NB4 (cell line): Measurements from ENCODE around the gene MGMT.

Experiments
- POLR2A ChIP-seq: IDR thresholded peaks from 2 replicates; pipeline ENCODE4 v1.6.1; 2011; ENCODE audit warnings: mild to moderate bottlenecking; ENCODE audit not compliant: insufficient read length; ENCODE audit errors: extremely low read depth
- TF ChIP-seq, protein P1 (sequence below): IDR thresholded peaks from one replicate; pipeline ENCODE4 v1.5.1; 2012; ENCODE audit warnings: low read depth, low read length
- TF ChIP-seq, protein P2 (sequence below): IDR thresholded peaks from 2 replicates; pipeline ENCODE4 v1.6.1; 2011; ENCODE audit warnings: low read depth, low read length

DNA sequence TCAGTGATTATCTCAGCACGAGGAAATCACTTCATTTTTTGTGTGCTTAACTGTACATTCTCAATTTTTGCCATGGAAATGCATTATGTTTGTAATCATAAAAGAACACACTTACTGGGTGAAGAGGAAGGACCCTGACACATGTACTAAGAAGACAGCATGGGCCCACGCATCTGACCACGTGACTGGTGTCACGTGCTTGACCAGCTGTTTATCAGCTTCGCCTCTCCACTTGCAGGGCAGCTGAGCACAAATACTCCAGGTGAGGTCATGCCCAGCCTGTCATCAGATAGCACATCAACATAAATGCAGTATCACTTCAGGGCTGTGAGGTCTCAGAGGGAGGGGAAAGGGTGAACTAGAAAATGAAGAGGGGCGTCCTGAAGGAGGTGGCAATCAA, 317.2 kb downstream of the MGMT start:
- TF ChIP-seq, protein P1, sequence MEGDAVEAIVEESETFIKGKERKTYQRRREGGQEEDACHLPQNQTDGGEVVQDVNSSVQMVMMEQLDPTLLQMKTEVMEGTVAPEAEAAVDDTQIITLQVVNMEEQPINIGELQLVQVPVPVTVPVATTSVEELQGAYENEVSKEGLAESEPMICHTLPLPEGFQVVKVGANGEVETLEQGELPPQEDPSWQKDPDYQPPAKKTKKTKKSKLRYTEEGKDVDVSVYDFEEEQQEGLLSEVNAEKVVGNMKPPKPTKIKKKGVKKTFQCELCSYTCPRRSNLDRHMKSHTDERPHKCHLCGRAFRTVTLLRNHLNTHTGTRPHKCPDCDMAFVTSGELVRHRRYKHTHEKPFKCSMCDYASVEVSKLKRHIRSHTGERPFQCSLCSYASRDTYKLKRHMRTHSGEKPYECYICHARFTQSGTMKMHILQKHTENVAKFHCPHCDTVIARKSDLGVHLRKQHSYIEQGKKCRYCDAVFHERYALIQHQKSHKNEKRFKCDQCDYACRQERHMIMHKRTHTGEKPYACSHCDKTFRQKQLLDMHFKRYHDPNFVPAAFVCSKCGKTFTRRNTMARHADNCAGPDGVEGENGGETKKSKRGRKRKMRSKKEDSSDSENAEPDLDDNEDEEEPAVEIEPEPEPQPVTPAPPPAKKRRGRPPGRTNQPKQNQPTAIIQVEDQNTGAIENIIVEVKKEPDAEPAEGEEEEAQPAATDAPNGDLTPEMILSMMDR = no peak
- TF ChIP-seq POLR2A = no peak
- TF ChIP-seq, protein P2, sequence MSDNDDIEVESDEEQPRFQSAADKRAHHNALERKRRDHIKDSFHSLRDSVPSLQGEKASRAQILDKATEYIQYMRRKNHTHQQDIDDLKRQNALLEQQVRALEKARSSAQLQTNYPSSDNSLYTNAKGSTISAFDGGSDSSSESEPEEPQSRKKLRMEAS = no peak
